Measurements from ENCODE around the gene CCNI.
"Not testable (repeated sequence)": the region's sequence is repeated elsewhere in the genome, so short reads cannot be mapped to it uniquely, and the experiment has no call there.

Gene CCNI

DNA sequence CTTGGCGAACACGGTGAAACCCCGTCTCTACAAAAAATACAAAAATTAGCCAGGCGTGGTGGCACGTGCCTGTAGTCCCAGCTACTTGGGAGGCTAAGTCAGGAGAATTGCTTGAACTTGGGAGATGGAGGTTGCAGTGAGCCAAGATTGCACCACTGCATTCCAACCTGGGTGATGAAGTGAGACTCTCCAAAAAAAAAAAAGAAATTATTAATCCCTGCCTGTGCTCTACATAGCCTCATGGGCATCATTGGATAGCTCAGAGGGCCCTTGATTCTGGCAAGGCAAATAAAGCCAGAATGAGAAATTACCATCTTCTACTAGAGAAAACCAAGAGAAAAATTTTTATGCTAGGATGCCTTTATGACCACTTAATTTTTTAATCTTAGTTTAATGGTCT, 38.6 kb downstream of the CCNI start:
- not testable (repeated sequence) for DNase-seq

DNA sequence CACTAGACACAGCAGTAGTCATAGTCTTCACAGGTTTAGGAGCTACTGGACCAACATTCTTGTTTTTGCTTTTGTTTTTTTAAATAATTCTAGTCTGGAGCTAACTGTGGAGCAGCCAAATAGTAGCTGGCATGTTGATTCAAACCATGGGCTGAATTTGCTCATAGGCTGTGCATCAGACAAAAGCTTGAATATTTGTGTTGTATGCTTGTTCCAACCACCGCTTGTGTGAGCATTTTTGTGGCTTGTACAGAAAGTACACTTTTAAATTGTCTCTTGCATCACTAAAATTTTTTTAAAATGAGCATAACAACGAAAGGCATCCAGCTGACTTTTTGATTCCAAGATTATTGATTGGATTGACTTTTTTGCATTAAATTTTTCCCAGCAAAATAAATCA, 39.6 kb downstream of the CCNI start:
- no peak for DNase-seq

DNA sequence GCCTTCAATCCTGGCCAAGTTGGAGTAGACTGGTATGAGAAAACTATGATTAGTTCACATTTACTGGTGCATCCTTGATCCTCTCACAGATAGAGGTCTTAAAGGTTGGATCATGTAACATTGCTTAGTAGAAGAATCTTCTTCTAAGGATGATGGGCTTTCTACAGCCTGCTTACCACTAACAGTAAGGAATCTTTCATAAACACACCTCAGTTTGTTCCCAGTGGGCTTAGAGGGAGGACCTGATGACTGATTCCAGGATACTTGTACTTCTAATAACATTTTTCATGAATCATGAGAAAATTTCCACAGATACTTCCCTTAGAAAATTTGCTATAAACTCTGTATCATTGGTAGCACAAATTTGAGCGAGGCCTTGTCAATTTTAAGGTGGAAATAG, 40.6 kb downstream of the CCNI start:
- DNase-seq: no peak

DNA sequence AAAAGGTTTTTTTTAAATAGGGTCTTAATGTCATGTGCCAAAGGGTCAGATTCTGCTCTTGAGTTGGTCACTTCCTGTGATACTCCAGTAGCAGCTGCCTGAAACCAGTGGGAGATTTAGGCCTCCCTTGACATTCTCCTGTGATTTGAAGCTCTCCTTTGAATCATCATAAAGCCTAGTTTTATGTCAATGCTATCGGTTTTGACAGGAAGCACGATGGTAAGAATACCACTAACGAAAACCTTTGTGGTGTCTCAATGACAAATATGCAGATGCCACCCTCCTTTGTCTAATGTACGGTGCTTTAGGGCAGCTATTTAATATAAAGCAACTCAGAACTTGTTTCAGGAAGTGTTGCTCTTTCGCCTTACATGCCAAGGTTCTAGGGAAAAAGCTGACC, 44.2 kb downstream of the CCNI start:
- DNase-seq: no peak

DNA sequence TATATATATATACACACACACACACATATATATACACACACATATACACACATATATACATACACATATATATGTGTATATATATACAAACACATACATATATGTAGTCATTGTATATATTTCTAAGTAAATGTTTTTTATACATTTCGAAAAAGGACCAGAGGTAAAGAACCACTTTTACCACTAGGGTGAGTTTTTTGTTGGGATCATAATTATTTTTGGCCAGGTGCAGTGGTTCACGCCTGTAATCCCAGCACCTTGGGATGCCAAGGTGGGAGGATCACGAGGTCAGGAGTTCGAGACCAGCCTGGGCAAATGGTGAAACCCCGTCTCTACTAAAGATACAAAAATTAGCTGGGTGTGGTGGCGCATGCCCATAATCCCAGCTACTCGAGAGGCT, 46.0 kb downstream of the CCNI start:
- not testable (repeated sequence) for DNase-seq

DNA sequence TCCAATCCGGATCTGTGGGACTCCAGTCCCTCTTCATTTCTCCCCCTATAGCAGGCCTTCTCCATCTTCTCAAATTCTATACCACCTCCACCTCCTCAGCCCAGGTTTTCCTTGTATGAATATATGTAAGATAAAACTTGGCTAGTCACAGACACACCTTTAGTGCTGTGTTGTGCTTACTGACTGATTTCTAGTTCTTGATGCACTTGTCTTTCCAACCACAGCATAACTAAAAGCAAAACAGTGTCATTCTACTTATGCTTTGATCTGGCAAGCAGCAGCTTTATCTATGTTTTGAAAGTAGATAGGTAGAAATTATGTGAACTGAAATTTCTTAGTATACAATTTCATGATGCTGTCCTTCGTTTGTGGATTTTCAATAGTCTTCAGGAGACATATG, 47.5 kb downstream of the CCNI start:
- DNase-seq: no peak

DNA sequence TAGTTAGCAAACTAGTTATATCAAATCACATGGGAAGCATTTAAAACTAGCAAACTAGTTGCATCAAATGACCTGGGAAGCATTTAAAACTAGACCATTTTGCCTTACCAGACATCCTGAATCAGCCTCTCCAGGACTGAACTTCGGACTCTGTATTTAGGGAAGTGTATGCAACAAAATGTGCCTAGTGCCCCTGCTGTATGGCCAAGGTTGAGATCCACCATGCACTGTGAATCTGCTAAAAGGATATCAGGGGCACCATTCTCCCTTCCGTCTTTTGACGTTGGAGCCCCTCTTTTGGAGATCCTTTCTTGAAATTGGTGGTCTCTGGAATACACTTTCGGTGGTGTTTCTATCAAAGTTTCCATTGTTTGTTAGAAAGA, 49.5 kb downstream of the CCNI start:
- no peak for DNase-seq

DNA sequence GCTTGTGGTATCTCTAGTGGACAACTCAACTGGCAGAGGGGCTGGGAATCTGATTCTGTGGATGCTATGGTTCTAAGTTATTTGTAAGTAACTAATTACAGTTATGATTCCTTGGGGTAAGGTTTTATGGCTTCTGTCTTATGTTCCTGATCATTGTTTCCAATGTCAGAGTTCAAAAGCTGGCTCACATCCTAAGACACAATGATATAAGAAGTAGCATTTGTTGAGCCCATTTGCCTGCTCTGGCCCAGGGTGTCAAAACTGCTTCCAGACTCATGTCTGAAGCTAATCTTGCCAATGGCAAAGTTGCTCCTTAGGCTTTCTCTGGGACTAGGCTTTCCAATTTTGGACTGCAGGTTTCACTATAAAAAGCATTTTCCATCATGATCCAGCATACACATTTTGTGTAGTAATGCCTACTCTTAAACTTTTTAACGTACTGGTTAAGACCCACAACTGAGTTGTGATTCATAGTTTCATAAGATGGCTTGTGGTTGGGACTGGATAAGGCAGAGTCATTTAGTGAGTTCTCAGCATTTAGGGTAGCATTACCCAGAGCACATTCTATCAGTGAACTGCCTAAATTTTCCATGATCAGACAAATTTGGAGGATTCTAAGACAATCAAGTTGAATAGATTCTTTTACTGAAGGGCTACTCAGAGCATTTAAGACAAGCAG, 50.0 kb downstream of the CCNI start:
- DNase-seq: no peak

DNA sequence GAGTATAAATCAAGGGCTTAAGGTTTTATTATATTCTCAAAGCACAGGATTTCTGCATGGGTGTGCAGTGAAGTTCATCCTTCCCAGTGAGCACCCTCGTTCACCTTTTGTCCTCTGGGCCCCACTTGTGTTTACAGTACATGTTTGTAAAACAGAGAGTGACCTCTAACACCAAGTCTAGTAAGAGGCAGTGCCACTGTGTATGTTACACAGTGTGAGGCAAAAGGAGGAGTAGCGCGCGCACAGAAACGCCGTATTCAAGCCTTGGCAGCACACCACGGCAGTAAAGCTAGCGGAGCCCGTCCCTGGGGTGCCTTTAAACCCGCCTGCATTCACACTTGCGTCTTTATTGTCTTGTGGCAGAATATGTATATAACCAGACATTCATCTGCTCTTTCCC, 51.9 kb downstream of the CCNI start:
- DNase-seq: no peak

DNA sequence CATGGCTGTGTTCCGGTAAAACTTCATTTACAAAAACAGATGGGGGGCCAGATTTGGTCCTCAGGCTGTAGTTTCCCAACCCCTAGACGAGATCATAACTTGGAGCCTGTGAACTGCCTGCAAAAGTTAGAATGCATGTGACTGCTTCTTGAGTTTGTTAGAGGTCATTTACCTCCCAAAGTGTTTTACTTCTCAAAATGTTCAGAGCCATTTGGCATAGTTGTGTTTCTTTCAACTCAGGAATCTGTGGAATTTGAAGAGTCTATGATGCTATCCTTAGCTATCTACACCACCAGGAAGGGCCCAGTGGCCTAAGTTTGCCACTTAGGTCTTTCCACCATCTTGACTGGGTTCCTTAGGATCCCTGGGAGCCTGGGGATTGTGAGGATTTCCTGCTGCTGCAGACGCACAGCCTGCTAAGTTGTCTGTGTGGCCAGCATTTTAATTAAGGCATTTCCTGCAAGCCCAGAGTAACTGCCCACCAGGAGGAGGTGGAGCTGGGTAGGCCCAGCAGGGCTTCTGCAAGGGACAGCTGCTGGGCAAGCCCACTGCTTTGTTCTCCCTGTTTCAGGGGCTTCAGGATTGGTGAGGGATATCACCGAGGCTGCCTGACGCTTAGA, 53.1 kb downstream of the CCNI start:
- DNase-seq: no peak

DNA sequence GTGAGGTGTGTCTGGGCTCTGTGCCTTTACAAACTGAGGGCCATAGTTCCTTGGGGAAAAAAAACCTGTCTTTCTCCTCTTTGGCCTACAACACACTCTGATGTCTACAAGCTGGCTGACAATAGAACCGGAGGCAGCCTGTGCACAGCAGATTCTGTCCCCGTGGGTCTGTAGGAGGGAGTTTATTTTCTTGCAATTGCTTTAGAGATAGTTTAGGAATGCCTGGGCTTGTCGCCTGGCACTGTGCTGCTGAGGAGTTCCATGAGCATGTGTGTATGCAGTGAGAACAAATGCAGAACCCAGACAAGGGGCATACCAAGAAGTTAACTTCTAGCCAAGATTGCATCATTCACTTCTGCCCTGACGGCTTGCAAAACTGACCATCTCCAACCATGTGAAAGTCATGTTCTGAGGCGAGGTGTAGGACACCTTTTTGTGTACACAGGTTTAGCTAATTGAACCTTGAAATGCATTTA, 54.1 kb downstream of the CCNI start:
- no peak for DNase-seq

DNA sequence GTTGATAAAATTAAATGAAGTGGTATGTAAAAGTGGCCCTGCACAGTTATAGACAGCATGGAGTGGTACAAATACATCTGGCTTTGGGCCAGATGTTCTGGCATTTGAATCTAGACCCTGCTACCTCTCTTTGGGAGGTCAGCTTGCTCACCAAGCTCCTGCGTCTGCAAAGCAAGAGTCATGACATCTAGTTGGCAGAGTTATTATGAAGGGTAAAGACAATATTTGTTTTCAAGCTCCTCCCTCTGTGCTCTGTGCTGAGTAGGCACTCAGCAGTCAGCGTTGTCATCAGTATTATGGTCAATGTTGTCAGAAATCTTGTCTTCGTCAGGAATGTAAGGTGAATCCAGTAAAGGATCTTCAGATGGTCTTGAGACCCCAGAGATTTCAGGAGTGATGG, 55.8 kb downstream of the CCNI start:
- no peak for DNase-seq

DNA sequence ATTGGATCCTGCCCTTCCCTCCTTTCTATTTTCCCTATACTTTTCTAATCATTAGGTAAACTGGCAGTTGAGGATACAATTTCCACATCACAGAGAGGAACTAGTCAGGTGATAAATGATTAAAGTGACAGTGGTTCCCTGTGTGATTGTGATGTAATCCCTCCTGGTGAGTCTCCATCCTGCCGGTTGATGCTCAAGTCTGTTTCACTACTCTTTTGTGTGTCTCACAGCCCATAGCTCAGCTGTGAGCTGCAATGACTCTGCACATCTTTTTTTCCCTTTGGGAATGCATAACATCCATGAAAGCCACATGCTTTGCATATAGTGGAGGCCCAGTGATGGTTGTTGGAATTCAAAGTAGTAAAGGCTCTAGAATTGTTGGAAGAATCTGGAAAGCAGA, 60.4 kb downstream of the CCNI start:
- no peak for DNase-seq

DNA sequence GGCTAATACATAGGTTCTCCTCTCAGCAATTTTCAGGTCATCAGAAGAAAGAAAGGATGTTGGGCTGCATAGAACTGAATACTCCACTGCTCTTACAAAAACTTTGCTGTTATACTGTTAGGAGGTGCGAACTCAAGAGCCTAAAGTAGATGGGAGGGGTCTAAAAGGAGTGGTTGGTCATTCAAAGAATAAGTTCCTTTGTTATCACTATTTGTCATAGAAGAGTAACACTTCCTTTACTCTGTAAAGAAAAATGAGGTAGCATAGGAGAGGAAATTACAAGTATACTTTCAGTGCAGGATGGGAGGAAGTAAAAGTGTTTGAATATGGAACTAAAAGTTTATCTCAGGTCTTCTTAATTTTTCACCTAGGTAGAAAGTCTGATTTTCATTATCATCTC, 61.5 kb downstream of the CCNI start:
- no peak for DNase-seq

DNA sequence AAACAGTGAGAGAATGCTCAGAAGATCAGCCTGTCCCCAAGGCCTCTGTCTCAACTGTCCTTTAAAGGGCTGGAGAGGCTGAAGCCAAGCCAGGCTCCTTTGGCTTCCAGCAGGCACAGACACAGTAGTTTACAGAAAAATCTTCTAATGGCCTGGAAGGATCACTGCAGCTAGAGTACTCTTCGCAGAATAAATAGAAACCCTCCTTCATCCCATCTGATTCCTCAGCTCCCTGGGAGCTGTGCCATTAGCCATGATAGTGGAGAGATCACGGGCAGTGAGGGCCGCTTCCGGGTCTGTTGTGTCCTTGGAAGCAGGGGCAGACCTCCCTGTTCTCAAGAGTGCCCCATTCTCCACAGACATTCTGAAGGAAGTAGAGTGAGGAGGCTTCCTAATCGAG, 63.1 kb downstream of the CCNI start:
- no peak for DNase-seq

DNA sequence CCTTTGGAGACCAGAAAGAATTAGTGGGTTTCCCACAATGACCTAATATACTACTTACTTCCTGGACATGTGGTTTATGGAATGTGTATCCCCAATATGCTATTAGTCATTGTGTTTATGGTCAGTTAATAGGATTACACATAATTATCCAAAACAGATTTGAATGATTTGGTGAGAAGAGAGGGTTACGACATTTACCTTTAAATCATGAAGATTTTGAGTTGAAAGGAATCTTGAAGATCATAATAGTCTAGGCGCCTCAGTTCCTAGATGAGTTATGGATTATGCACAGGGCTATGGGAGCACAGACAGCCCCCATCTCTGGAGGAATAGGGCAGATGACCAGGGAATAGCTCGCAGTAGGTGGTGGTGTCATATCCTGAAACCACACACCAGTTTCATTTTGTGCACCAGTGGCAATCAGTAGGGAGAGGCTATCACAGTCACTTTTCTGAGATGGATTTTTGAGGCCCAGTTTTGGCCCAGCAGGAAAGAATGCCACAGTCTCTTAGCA, 64.9 kb downstream of the CCNI start:
- DNase-seq: no peak

DNA sequence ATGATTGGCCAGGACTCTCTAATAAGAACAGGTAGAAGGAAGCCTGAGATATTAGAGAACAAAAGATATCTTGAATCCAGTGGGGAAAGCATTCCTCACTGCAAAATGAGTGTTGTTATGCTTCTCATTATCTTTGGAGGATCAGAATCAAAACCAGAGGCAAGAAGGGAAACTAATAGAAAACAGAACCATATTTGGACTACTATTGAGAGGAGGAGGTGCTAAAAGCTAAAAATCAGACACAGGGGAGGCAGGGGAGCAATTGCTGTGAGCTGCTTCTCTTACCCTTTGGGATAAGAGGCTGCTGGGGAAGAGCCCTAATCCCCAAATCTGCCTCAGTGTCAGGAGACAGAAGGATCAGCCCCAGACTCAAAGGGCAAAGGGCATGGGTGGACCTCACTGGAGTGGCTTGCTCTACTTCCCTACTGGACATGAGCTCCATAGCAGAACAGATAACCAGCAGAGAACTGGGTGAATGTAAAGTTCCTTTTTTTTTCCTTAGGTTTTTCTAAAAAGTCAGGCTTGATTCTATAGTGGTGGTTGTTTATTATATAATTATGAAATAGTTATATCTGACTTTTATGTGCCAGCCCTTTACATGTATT, 66.2 kb downstream of the CCNI start:
- DNase-seq: no peak

DNA sequence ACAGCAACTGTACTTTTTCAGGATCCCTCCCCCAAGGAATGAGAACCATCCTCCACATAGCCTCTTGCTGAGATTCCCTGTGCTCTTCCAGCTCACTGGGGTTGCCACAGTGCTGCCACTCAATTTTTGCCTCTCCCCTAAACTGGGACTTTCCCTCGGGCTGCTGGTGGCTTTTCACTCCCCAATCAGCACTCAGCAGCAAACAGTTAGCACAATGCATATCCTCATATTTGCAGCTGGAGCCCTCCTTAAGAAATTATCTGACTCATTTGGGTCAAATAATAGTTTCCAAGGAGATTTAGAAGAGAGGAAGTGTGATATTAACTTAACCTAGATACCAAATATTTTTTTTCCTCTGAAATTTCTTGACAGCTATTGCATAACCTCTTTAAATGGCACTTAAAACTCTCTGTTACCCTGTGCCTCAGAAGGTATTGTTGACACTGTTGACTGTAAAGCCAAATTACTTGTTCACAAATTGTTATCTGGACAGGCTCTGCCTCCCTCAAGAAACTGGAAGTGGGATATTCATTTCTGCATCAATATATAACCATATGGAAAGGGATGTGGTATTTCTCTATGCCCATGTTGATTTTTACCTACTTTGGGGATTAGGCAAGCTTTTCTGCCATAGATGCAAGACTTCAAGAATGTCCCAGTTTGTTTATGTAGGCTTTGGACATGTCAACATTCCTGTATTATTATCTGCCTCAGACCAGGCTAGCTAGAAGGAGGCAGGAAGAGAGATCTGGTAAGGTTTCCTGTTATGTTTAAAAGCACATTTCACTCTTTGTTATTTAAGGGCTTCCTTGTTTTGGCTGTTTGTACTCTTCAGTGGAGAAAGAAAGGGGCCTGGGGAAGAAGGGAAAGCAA, 68.2 kb downstream of the CCNI start:
- DNase-seq: no peak

DNA sequence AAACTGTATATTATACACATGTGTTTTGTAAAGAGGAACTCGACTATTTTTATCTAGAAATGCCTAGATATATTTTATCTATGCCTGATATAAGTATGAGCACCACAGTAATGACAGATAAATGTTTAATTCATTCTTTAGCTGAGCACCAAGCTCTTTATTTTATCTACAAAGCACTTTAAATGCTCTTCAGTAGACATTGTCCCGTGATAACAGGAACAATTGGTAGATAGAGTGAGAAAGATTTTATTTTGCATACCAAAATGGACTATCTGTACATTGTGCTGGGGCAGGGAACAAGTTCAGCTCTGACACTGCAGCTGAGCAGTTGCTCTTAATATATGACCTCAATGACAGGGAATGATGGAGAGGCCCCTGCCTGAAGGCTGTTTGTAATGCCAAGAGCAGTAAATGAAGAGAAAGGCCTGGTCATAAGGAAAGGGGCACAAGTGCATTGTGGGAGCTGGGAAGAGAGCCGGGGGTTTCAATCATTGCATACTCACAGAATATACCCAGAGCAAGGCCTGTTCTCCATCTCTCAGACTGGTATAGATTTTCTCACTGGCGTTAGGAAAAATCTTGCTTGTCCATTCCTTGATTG, 68.9 kb downstream of the CCNI start:
- DNase-seq: no peak

DNA sequence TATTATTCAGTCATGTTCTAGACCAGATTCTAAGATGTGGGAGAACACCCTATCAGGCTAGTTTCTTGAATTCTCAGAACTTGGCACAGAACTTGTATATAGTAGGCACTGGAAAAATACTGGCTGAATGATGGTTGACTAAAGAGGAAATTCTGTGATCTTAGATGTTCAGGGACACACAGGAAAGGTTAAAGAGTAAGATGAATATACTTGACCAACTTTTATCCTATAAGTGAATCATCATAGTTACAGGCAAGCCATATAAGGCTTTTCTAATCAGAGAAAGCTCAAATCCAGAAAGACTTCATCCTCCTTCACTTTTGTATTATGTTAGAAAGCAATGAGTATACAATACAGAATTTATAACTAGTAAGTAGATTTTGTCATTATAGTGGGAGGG, 72.4 kb downstream of the CCNI start:
- DNase-seq: no peak

DNA sequence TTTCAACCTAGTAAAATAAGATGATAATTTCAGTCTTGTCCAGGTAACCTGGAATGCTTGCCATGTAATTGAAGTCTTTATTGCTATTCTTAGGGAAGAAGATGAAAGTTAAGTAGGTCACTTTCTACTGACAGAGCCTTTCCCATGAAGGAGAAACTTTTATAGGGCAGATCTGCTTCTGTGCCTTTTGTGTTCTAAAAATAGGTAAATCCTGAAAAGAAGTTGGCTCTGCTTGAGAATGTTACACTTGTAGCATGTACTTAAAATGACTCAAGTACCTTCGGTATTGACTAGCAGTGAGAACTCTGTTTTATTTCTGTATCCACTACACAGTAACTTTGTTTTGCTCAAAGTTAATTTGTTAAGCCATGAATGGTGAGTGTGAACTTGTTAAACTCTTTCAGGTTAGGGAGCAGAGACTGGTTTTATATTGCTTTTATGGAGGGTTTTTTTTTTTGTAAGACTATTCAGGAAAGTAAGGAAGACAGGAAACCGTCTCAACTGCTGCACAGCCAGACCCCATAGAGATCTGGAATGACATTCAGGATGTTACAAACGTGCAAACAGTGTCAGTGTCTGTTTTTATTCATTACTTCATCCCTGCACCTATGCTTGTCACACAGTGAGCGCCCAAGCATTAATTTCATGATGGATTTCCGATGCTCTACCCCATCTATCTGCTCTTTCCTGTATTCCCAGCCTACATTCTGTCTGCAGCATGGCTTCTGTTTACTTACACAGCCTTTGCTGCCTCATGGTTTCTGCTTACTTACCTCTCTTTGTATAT, 73.3 kb downstream of the CCNI start:
- DNase-seq: no peak

DNA sequence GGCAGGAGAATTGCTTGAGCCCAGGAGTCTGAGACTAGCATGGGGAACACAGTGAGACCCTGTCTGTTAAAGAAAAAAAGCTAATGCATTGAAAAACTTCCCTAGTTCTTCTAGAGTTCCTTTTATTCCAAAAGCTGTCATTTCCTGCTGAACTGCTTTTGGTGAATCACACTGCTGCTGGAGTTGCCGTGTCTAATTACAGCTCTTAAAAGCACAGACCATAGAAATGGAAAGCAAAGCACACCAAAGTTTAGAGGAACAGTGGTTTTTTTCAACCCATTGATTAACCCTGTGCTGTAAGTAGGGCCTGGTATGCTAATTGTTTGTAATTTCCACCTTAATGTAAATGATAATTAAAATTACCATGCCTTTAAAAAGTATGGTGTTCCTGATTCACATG, 73.9 kb downstream of the CCNI start:
- DNase-seq: no peak
